ENCODE data around the gene SERINC2.

DNA sequence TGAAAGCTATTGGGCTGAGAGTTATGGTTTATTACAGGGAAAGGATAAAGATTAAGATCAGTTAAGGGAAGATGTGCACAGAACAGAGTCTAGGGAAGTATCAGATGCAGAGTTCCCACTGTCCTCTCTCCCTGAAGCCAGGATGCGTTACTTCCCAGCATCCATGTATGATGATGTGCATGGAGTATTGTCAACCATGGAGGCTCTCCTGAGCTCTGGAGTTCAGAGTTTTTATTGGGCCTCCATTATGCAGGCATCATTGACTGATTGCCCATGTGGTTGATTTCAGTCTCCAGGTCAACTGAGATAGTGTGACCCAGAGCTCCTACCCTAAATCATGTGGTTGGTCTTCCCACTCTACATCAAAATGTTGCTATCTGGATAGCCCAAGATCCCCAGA is 30.7 kb downstream of the SERINC2 start:
- no peak for TF ChIP-seq MAFK (IDR thresholded peaks at IDR 0.05; ENCODE audit: low read depth, low read length)
- TF ChIP-seq, protein P1, sequence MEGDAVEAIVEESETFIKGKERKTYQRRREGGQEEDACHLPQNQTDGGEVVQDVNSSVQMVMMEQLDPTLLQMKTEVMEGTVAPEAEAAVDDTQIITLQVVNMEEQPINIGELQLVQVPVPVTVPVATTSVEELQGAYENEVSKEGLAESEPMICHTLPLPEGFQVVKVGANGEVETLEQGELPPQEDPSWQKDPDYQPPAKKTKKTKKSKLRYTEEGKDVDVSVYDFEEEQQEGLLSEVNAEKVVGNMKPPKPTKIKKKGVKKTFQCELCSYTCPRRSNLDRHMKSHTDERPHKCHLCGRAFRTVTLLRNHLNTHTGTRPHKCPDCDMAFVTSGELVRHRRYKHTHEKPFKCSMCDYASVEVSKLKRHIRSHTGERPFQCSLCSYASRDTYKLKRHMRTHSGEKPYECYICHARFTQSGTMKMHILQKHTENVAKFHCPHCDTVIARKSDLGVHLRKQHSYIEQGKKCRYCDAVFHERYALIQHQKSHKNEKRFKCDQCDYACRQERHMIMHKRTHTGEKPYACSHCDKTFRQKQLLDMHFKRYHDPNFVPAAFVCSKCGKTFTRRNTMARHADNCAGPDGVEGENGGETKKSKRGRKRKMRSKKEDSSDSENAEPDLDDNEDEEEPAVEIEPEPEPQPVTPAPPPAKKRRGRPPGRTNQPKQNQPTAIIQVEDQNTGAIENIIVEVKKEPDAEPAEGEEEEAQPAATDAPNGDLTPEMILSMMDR (conservative IDR thresholded peaks at IDR 0.05; ENCODE audit: low read depth, low read length): no peak
- no peak for TF ChIP-seq POLR2A (IDR thresholded peaks at IDR 0.05; ENCODE audit: low read depth, low read length)
- no peak for TF ChIP-seq MXI1 (IDR thresholded peaks at IDR 0.05; ENCODE audit: borderline replicate concordance, low read depth, low read length)
- TF ChIP-seq, protein P2, sequence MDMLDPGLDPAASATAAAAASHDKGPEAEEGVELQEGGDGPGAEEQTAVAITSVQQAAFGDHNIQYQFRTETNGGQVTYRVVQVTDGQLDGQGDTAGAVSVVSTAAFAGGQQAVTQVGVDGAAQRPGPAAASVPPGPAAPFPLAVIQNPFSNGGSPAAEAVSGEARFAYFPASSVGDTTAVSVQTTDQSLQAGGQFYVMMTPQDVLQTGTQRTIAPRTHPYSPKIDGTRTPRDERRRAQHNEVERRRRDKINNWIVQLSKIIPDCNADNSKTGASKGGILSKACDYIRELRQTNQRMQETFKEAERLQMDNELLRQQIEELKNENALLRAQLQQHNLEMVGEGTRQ (IDR thresholded peaks at IDR 0.05; ENCODE audit: low read depth, low read length): no peak
- TF ChIP-seq RCOR1 (IDR thresholded peaks at IDR 0.05; ENCODE audit: insufficient replicate concordance, low read length): no peak
- TF ChIP-seq RFX5 (IDR thresholded peaks at IDR 0.05; ENCODE audit: low read depth, low read length): no peak
- no peak for TF ChIP-seq SMC3 (IDR thresholded peaks at IDR 0.05; ENCODE audit: low read depth, low read length)
- TF ChIP-seq, protein P3, sequence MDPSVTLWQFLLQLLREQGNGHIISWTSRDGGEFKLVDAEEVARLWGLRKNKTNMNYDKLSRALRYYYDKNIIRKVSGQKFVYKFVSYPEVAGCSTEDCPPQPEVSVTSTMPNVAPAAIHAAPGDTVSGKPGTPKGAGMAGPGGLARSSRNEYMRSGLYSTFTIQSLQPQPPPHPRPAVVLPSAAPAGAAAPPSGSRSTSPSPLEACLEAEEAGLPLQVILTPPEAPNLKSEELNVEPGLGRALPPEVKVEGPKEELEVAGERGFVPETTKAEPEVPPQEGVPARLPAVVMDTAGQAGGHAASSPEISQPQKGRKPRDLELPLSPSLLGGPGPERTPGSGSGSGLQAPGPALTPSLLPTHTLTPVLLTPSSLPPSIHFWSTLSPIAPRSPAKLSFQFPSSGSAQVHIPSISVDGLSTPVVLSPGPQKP (IDR thresholded peaks at IDR 0.05; ENCODE audit: borderline replicate concordance, low read depth, low read length): no peak
- TF ChIP-seq CEBPB (IDR thresholded peaks at IDR 0.05; ENCODE audit: low read depth, low read length): no peak
- no peak for TF ChIP-seq BHLHE40 (IDR thresholded peaks at IDR 0.05; ENCODE audit: low read depth, low read length)
- TF ChIP-seq NFE2L2 (IDR thresholded peaks at IDR 0.05; ENCODE audit: low read depth, low read length): no peak
- TF ChIP-seq RAD21 (IDR thresholded peaks at IDR 0.05; ENCODE audit: low read length): no peak

All from IMR-90 (cell line).